ENCODE measurements around the gene SGCB.

SGCB gene

DNA sequence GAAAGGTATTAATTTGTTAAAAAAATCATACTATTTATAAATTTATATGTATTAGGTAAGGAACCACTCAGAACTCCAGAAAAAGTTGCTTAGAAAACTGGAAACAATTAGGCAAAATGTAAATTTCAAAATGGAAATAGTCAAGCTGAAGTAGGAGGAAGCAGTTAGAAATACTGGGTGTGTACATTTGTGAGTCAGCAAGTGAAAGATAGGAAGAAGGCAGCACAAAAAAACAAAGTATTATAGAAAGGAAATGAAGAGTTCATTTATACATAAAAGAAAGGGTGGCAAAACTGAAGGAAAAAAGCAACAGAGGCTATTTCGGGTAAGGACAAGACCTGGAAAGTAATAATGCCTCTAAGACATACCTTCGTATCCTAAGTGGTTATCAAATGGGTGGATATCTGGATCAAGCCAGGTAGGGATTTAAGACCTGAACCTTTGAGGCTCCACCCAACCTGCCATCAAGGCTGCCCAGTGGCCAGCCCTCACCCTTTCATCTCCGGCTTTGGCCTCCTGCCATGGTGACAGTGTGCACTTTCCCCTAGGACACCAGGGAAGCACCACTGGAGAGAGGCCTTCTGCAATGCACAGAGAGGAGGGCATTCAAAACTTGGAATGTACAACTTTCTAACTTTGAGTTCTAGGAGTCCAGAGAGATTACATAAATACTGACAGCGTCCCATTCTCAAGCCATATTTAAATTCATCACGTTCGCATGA lies 18.0 kb downstream of the SGCB start, which contains the start of gene LRRC66:
Gene LRRC66 (minus strand): TSS at position 428 of the 722 bp plus-strand sequence. CDS start 2,750 bp downstream, outside the sequence.
- FAIRE-seq (no peak), DNase-seq (ENCODE audit: insufficient read length, low spot score) (no peak)
- TF ChIP-seq, protein P1, sequence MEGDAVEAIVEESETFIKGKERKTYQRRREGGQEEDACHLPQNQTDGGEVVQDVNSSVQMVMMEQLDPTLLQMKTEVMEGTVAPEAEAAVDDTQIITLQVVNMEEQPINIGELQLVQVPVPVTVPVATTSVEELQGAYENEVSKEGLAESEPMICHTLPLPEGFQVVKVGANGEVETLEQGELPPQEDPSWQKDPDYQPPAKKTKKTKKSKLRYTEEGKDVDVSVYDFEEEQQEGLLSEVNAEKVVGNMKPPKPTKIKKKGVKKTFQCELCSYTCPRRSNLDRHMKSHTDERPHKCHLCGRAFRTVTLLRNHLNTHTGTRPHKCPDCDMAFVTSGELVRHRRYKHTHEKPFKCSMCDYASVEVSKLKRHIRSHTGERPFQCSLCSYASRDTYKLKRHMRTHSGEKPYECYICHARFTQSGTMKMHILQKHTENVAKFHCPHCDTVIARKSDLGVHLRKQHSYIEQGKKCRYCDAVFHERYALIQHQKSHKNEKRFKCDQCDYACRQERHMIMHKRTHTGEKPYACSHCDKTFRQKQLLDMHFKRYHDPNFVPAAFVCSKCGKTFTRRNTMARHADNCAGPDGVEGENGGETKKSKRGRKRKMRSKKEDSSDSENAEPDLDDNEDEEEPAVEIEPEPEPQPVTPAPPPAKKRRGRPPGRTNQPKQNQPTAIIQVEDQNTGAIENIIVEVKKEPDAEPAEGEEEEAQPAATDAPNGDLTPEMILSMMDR (IDR thresholded peaks at IDR 0.05; ENCODE audit: insufficient read depth, missing control alignments) = no peak

DNA sequence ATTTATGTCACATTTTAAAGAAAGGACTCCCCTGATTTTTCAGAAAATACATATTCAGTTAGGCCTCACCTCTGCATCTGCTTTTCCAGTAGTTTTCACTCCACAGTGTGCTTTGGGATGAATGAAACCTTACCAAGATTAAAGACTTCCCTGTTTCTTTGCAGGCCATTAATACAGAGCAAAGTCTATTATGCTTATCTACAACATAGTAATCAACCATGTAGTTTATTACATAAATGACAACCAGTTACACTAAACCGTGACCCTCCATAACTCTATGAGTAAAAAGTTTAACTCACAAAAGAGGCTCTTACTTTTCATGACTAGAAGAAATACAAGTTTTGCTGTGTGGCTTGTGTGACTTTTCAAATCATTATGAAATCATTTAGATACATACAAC lies 20.3 kb downstream of the SGCB start:
- TF ChIP-seq, protein P1 (IDR thresholded peaks at IDR 0.05; ENCODE audit: insufficient read depth, missing control alignments) = no peak
- FAIRE-seq = no peak

DNA sequence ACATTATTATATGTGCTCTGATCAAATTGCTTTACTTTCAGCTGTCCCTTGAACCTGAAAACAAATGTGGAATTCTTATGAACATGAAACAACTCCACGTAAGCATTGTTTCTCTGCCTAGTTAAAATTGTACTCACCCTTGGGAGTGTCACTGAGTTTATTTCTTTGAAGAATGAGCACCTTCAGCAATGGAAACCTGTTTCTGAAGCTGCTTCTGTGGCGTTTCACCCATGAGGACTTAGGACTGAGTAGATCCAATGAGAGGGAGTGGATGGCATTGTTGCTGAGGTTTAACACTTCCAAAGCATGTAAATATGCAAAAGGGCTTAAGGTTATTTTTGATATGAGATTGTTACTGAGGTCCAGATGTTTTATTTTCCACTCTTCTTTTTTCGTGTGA lies 21.1 kb downstream of the SGCB start:
- no peak for DNase-seq (ENCODE audit: insufficient read length, low spot score)
- FAIRE-seq = no peak

More for the DNA sequence above, 20.3 kb downstream of the SGCB start:
- DNase-seq (ENCODE audit: insufficient read length, low spot score) = no peak

DNA sequence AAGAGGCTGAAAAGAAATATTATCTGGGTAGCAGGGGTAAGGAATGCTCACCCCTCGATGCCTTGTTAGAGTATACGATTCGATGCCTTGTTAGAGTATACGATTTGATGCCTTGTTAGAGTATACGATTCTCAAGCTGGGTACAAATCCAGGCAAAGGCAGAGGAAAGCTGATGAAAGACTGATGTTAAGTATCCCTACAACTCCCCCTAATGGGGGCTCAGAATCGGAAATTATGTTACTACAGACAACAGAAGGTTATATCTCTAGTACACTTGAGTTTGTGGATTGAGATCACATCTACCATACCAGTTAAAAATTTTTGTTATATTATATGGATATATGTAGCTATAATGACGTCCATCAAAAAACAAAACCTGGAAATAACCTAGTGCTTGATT lies 22.7 kb downstream of the SGCB start:
- FAIRE-seq (no peak), DNase-seq (ENCODE audit: insufficient read length, low spot score) (no peak)
- TF ChIP-seq, protein P1 (IDR thresholded peaks at IDR 0.05; ENCODE audit: insufficient read depth, missing control alignments) = peak; percentile 50

More for the DNA sequence above, 21.1 kb downstream of the SGCB start:
- TF ChIP-seq, protein P1 (IDR thresholded peaks at IDR 0.05; ENCODE audit: insufficient read depth, missing control alignments) = no peak

DNA sequence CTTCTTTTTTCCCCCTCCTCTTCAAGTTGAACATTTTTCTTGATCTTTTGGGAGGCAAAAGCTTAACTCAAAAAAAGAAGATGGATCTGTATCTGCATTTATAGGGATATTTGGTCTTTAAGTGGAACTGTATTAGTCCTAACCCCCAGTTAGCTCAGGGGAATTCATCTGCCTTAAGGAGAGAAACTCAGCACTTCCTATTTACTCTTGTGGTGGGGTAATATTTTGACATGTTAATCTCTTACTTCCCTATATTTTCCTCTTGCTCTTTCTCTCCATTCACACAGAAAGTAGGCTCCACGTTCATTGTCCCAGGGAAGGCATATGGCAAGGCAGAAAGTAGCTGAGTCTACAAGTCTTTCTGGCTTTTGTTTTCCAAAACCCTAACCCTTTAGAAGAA lies 23.2 kb downstream of the SGCB start:
- no peak for DNase-seq (ENCODE audit: insufficient read length, low spot score)
- TF ChIP-seq, protein P1 (IDR thresholded peaks at IDR 0.05; ENCODE audit: insufficient read depth, missing control alignments) = no peak
- no peak for FAIRE-seq

DNA sequence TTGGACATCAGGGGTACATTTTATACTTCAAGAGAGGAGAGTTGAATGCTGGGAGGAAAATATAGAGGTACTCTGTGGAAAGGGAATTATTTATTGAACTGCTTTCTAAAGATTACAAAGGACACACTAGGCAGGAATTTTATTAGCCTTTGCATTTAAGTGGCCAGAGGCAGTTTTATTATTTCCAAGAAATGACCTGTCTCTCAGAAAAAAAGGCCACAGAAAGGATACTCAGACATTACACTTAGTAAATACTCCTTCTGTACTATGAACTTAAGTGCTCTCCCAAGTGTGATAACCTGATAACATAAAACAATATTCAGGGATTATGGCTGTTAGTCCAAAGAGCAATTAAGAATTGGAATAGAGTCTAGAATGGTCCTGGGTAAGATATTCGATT lies 25.4 kb downstream of the SGCB start:
- TF ChIP-seq, protein P1 (IDR thresholded peaks at IDR 0.05; ENCODE audit: insufficient read depth, missing control alignments) = no peak
- no peak for FAIRE-seq
- no peak for DNase-seq (ENCODE audit: insufficient read length, low spot score)

DNA sequence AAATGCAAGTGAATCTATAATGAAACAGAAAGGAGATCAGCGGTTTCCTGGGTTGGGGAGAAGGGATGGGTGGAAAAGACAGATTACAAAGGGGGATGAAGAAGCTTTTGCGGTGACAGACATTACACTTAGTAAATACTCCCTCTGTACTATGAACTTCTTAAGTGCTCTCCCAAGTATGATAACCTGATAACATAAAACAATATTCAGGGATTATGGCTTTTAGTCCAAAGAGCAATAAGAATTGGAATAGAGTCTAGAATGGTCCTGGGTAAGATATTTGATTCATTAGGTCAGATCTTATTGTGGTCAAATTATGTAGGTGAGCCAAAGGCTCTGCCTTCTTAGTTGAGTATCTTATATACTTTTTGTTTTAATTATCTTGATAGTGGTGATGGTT lies 27.1 kb downstream of the SGCB start:
- DNase-seq (ENCODE audit: insufficient read length, low spot score) = no peak
- FAIRE-seq = no peak
- TF ChIP-seq, protein P1 (IDR thresholded peaks at IDR 0.05; ENCODE audit: insufficient read depth, missing control alignments) = no peak

Data from D721Med (cell line).